Ramos (cell line): Measurements from ENCODE around the gene CTRB2.

Experiments used
- in situ Hi-C: fragments of 300-500 bp; cut with MboI; formaldehyde crosslinking; loops from one replicate; pipeline ENCODE4 v1.14.3; 2022; ENCODE audit warnings: low sequenced_read_pairs; ENCODE audit not compliant: unreplicated experiment

Gene CTRB2

GRCh38 chr16:75209944-75210343, 3.0 kb upstream of the CTRB2 start:
- in situ Hi-C loops = loop anchor here (10.0 to 25.0 kb wide), 2 partner anchors 175 to 552 kb away; no protein-coding TSS in a partner anchor

DNA sequence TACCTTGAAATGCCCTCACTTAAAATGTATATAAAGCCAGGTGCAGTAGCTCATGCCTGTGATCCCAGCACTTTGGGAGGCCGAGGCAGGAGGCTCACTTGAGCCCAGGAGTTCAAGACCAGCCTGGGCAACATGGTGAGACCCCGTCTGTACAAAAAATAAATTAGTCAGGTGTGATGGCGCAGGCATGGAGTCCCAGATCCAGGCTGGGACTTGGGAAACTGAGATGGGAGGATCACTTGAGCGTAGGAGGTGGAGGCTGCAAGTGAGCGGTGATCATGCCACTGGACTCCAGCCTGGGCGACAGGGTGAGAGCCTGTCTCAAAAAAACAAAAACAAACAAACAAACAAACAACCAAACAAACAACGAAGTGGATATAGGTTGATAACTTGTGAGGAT, 2.6 kb upstream of the CTRB2 start:
- in situ Hi-C loops = loop anchor here (10.0 to 25.0 kb wide), 2 partner anchors 175 to 553 kb away; no protein-coding TSS in a partner anchor

- in situ Hi-C loops = loop anchor here (10.0 to 25.0 kb wide), 2 partner anchors 176 to 553 kb away; no protein-coding TSS in a partner anchor
Measured at GRCh38 chr16:75208861-75209505, 2.0 kb upstream of the CTRB2 start.

DNA sequence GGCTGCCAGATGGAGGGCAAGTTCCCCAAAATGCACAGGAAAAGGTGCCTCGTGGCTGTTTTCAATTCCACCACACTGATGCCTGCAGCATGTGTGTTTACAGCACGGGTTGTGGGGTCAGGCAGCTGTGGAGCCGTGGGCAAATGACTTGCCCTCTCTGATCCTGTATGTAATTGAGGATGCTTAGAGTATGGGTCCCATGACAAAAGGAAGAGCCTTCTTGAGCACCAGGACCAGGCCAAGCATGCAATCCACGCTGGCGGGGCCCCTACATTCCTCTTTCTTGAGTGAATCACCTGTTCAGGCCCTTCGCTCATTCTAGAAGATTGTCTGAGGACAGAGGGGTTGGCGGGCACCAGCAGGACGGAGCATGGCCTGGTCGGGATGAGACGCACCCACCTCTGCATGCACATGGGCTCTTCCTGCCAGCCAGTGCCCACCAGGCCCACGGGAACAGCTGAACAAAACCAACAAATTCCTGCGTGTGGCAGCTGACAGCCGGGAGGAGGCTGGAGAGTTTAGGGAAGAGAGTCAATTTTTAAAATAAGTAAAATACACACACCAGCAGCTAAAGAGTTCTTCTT, 1.4 kb upstream of the CTRB2 start:
- in situ Hi-C loops = loop anchor here (10.0 to 25.0 kb wide), 2 partner anchors 176 to 554 kb away; no protein-coding TSS in a partner anchor

DNA sequence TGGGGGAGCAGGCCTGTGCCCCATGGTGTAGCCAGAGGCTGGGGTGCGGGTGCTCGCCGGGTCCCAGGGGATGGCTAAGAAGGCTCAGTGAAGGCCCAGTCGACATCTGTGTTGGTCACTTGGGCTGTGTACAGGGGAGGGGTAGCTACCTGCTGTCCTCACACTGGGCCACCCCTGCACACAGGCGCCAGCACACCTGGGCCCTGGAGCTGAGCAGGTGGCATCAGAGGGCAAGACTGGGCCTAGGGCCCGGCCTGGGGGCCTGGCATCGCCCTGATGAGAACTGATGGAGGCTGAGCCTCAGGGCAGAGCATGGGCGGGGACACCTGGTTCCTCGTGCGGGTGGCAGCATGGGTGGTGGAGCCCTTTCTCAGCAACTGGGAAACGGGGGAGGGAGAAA, 870 bp upstream of the CTRB2 start:
- in situ Hi-C loops = loop anchor here (10.0 to 25.0 kb wide), 2 partner anchors 177 to 554 kb away; no protein-coding TSS in a partner anchor

DNA sequence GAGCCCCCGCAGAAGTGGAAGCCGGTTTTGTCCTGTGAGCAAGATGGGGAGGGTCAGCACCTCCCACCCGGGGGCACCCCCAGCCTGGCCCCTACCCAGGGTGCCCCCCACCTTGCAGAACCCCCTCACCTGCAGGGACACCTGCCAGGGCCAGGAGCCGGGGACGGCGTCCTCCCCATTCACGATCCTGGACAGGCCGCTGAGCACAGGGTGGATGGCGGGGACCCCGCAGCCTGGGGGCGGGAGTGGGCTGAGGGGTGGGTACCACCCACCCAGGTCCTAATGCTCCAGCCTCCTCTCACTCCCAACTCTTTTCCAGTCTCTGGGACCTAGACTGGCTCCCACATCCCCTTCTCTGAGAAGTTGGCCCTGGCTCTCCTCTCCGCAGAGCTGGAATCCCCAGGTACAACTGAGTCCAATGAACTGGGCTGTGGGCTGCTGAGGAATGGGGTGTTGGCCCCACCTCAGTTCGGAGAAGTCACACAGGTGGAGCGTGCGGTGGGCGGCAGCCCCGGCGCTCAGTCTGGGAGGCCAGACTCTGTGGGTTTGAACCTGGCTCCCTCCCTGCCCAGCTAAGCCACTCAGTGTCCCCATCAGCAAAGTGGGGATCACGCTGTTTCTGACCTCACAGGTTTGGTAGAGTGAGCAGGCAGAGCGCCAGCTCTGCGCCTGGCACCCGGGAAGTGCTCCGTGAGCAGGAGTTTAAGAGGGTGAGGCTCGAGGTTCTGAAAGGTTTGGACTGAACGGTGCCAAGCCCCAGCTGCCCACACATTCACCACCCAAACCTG, 806 bp downstream of the CTRB2 start:
- in situ Hi-C loops = loop anchor here (10.0 to 25.0 kb wide), 2 partner anchors 179 to 556 kb away; no protein-coding TSS in a partner anchor

DNA sequence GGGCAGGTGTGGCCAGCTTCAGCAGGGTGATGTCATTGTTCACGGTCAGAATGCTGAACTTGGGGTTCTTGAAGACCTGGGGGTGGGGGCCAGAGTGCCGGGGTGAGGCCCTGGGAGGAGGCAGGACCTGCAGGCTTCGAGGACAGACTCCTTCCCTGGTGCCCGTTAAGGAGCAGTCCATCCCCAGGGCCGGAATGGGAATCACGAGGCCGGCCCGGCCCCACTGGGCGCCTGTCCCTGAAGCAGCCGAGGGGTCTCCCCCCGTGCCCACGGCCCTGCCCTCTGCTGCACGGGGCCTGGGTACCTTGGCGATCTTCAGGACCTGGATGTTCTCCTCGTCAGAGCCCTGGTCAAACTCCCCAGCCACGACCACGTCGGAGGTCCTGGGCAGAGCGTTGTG, 1.5 kb downstream of the CTRB2 start:
- in situ Hi-C loops = loop anchor here (10.0 to 25.0 kb wide), 2 partner anchors 179 to 557 kb away; no protein-coding TSS in a partner anchor

GRCh38 chr16:75204905-75205304, 2.1 kb downstream of the CTRB2 start:
- in situ Hi-C loops = loop anchor here (10.0 to 25.0 kb wide), 2 partner anchors 180 to 557 kb away; no protein-coding TSS in a partner anchor

DNA sequence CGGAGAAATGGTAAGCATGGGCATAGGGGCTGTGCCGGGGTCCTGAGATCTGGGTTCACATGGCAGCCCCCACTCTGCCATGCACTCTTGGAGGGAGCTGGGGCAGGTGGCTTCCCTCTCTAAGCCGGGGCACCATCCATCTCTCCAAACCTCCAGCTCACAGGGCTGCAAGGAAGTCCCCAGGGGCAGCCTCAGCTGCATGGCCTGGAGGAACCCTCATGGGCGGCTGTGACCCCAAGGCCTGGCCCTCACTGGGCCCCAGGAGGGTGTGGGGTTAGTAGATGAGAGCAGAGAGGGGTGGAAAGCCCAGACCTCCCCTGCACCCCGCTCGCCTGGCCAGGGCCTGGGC, 2.6 kb downstream of the CTRB2 start:
- in situ Hi-C loops = loop anchor here (10.0 to 25.0 kb wide), 2 partner anchors 180 to 558 kb away; no protein-coding TSS in a partner anchor

- in situ Hi-C loops = loop anchor here (10.0 to 25.0 kb wide), 2 partner anchors 181 to 558 kb away; no protein-coding TSS in a partner anchor
Measured at GRCh38 chr16:75203667-75204409, 3.1 kb downstream of the CTRB2 start.

DNA sequence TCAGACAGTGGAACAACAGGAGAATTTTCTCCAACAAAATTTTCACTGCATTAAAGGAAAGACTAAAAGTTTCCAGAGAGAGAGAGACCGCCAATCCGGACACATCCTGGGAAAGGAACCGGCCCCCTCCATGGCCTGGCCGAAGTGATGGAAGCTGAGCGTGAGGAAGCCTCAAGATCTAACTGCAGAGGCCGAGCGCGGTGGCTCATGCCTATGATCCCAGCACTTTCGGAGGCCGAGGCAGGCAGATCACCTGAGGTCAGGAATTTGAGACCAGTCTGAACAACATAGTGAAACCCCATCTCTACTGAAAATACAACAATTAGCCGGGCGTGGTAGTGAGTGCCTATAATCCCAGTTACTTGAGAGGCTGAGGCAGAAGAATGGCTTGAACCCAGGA, 3.9 kb downstream of the CTRB2 start:
- in situ Hi-C loops = loop anchor here (10.0 to 25.0 kb wide), 2 partner anchors 182 to 559 kb away; no protein-coding TSS in a partner anchor

DNA sequence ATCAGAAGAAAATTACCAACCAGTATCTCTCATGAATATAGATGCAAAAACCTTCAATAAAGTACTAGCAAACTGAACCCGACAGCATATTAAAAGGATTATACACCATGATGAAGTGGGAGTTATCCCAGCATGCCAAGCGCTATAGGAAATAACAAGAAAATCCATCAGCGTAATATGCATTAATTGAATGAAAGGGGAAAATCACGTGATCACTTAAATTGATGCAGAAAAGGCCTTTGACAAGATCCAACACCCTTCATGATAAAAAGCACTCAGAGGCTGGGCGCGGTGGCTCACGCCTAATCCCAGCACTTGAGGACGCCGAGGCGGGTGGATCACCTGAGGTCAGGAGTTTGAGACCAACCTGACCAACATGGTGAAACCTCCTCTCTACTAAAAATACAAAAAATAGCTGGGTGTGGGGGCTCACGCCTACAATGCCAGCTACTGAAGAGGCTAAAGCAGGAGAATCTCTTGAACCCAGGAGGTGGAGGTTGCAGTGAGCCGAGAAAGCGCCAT, 4.8 kb downstream of the CTRB2 start:
- in situ Hi-C loops = loop anchor here (10.0 to 25.0 kb wide), 2 partner anchors 183 to 560 kb away; no protein-coding TSS in a partner anchor

DNA sequence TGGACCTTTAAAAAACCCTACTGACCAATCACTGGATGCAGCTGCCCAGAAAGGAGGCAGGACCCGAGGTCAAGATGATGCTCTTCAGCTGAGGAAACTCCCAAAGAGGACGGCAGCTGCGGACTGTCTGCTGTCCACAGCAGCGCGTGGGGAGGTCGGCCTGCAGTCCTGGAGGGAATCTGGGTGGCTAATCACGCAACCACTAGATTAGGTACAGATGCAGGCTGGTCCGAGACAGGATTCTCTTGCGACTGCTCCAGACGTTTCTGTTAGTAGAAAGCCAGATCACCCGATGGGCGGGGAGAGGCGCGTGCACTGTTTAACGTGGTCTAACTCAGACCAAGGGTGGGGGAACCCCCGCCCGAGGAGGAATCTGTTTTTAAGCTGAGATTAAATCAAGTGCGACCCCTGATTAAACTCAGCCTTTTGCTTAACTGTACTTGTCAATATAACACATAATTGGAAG, 8.8 kb downstream of the CTRB2 start:
- in situ Hi-C loops = no loop called here

DNA sequence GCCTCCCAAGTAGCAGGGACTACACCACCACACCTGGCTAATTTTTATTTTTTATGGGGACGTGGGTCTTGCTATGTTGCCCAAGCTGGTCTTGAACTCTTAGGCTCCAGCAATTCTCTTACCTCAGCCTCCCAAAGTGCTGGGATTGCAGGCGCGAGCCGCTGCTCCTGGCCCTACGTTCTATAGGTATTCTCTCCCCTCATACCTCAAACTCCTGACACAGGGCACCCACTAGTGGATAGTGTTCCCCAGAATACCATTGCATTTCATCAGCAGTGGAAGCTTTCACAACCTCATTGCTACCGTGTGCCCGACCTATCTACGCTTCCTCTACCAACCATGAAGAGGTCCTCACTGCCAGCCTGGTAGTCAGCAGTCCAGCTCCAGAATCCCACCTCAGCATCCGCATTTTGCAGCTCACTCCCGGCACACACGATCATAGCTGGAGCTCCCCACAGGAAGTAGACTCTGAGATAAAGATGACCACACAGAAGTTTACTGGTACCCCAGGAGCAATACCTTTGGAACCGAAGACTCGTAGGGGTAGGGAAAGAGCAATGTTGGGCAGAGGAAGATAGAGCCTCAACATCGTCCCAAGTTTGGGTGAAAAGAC, 9.3 kb downstream of the CTRB2 start:
- in situ Hi-C loops = no loop called here

- in situ Hi-C loops = no loop called here
Measured at GRCh38 chr16:75196836-75197235, 10.1 kb downstream of the CTRB2 start.

GRCh38 chr16:75195811-75196790, 10.9 kb downstream of the CTRB2 start:
- in situ Hi-C loops = no loop called here

DNA sequence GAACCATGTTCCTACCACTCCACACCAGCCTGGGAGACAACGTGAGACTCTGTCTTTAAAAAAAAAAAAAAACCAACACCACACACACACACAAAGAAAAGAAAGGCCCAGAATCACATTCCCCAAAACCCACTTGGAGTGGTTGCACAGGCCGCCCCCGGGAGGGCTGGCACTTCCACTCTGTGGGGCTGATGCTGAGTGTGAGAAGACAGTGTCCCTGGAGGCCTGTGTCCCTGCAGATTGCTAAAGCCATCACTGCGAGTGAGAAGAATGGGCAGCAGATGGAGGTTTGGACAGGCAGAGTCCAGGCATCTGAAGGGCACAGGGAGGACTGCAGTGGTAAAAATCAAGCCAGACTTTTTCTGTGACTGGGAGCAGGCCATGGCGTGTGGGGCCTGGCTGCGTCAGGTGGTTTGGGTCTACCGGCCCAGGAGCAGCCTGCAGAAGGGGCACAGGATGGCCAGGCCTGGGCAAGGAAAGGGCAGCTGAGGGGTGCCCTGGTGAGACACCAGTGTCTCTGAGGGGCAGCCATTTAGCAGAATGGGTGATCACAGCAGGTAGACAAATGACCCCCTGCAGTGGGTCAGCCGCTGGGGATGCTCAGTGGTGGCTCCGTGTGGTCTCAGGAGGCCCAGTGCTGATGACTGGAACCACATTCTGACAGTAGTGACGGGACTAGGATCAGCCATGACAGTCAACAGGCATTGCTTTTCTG, 13.1 kb downstream of the CTRB2 start:
- in situ Hi-C loops = no loop called here
